NCI-H2029 (cell line): ENCODE results near the gene PRMT7.
A peak's percentile ranks its signal among the peaks of the same experiment; 100 is the strongest.

ENCODE experiments used
- DNase-seq: peaks from one replicate; lab custom pipeline; 2025; lab: John Stamatoyannopoulos, UW

Gene PRMT7

GRCh38 chr16:68347605-68348004, 36.8 kb downstream of the PRMT7 start:
- no peak for DNase-seq

DNA sequence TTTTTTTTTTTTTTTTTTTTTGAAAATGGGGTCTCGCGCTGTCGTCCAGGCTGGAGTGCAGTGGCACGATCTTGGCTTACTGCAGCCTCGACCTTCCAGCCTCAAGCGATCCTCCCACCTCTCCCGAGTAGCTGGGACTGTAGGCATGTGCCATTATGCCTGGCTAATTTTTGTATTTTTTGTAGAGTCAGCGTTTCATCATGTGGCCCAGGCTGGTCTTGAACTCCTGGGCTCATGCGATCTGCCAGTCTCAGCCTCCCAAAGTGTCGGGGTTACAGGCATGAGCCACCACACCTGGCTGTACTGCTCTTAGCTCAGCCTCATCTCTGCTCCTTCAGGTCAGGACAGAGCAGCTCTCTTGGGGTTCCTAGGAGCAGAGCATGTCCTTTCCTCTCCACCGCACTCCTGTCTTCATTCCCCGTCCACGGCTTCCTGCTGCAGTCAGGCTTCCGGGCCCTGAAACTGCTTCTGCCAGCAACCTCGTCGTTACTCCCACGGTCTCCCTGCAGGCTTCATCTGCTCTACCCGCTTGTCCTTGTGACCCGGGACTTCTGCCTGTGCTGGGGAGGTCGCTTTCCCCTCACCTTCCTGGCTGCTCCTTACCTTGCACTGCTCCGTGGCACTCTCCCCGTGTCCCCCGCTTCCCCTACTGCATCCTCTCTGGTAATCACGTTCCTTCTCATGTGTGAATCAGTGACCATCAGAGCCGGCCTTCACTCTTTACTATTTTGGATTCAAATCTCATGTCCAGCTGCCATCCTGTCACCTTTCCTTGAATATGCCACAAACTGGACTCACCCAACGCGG, 38.0 kb downstream of the PRMT7 start:
- DNase-seq = no peak

GRCh38 chr16:68349838-68350410, 39.1 kb downstream of the PRMT7 start:
- no peak for DNase-seq

DNA sequence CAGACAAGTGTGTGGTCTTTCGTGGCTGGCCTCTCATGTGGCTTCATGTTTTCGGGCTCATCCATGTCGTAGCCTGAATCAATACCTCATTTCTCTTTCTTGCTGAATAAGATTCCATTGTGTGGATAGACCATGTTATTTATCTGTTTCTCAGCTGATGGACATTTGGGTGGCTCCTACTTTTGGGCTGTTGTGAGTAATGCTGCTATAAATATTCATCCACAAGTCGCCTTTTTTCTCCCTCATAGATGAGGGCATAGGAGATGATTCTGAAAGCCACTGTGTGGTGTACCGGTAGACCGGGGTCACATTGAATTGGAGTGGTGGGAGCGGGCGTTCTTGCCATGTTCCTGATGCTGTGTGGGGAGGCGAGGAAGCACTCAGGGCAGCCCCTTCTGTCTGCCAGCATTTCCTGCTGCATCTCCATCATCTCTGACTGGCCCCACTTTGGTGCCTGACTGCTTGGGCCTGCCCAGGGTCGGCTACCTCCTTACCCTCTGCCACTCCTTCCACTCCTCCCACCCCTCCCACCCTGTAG, 40.1 kb downstream of the PRMT7 start:
- DNase-seq = no peak

- DNase-seq = no peak
These were observed 40.6 kb downstream of the PRMT7 start for GRCh38 chr16:68351463-68351862.

DNA sequence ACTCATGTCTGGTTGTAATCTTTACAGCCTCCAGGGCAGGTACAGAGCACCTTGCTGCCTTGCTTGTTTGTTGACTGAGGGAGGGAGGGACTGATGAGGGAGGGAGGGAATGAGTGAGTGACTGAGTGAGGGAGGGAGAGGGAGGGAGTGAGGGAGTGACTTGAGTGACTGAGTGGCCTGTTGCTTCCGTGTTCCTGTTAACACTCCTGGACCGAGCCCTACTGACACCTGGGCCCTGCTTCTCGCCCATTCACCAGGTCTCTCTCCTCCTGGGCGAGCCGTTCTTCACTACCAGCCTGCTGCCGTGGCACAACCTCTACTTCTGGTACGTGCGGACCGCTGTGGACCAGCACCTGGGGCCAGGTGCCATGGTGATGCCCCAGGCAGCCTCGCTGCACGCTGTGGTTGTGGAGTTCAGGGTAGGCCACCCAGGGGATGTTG, 41.2 kb downstream of the PRMT7 start:
- peak; percentile 67 for DNase-seq

- DNase-seq = no peak
These were observed 42.5 kb downstream of the PRMT7 start for GRCh38 chr16:68353366-68353765.

- no peak for DNase-seq
These were observed 44.0 kb downstream of the PRMT7 start for GRCh38 chr16:68354816-68355215.

GRCh38 chr16:68355447-68356248, 44.8 kb downstream of the PRMT7 start:
- no peak for DNase-seq

GRCh38 chr16:68356249-68356918, 45.6 kb downstream of the PRMT7 start:
- DNase-seq = no peak

- DNase-seq = no peak
These were observed 46.1 kb downstream of the PRMT7 start for GRCh38 chr16:68356919-68357286.

DNA sequence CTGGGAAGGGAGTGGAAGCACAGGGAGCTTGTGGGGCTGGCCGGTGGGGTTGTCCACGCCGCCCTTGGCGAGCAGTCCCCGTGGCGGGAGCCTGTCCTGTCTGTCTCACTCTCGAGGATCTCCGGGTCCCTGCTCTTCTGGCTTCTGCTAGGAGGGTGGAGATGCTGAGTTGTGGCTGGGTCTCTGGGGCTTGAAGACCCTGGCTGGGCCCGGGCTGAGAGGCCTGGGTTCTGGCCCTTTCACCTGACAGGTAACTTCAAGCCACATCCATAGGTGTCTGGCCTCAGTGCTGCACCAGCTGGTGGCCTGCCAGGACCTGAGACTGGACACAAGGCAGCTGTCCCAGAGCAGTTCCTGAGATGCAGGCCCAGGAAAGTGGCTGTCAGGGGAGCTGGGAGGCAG, 46.7 kb downstream of the PRMT7 start:
- no peak for DNase-seq

DNA sequence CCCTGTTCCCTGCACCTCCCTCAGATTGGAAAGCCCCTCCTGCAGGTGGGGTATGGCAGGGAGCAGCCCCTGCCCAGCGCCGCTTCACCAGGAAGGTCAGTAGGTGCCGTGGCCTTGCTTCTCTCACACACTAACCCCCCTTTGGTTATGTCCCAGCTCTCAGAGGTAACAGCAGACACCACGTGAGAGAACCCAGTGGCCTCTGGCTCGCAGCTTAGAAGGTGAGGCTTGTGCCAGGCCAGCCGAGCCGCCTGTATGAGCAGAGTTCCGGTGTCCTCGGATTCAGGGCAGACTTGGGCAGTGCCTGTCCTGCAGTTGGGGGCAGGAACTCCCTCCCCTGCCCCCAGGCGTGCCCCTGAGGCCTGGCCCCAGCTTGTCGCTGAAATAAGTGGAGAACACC, 47.1 kb downstream of the PRMT7 start:
- DNase-seq = no peak

- DNase-seq = no peak
These were observed 48.1 kb downstream of the PRMT7 start for GRCh38 chr16:68358951-68359350.

DNA sequence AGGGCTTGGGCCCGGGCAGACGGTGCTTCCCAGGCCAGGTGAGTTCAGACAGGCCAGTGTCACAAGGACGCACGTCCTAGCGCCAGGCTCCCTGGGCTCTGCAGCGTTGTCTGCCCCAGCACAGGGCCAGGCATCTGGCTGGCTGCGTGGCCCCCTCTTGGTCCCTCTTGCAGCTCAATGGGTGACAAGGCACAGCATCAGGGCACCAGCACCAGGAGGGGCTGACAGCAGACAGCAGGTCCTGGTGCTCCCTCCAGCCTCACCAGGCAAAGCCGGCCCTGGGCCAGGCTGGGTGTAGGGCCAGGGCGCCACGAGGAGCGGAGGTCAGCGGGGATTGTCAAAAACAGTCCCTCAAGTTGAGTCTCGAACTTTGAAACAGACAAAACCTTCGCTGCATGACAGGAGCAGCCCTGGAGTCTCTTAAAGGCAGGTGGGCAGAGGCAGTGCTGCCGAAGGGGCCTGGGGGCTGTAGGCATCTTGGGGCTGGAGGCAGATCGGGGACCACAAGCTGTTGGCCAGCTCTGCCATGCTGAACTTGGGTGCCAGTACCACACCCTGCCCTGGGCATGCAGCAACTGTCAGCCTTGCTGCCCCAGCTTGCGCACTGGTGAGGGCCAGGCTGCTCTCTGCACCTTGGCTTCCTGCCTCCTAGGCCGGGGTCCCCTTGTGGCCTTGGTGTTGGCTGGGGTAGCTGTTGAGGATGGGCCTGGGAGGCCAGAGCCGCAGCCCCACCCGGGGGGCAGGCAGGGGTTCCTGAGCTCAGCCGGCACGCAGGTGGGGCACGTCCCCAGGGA, 48.8 kb downstream of the PRMT7 start:
- no peak for DNase-seq

- no peak for DNase-seq
These were observed 49.7 kb downstream of the PRMT7 start for GRCh38 chr16:68360547-68360946.

DNA sequence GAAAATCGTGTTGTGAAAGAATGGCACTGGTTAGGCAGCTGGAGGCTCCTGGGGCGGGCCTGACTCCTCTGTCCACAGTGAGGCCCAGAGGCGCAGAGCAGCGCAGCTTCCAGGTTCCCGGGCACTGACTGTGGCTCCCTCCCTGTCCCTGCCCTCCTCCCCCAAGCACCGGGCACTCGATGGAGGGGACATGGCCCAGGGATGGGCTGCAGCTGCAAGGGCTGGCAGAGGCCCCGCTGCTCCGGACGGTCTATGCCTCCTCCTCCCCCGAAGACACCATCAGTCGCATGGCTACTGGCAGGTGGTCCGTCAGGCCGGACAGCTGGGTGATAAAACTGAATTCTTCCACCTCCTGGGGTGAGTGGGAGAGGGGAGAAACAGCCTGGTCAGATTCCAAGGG, 50.1 kb downstream of the PRMT7 start:
- no peak for DNase-seq

GRCh38 chr16:68361485-68361884, 50.7 kb downstream of the PRMT7 start:
- DNase-seq = no peak

GRCh38 chr16:68362262-68362913, 51.6 kb downstream of the PRMT7 start:
- DNase-seq = no peak

DNA sequence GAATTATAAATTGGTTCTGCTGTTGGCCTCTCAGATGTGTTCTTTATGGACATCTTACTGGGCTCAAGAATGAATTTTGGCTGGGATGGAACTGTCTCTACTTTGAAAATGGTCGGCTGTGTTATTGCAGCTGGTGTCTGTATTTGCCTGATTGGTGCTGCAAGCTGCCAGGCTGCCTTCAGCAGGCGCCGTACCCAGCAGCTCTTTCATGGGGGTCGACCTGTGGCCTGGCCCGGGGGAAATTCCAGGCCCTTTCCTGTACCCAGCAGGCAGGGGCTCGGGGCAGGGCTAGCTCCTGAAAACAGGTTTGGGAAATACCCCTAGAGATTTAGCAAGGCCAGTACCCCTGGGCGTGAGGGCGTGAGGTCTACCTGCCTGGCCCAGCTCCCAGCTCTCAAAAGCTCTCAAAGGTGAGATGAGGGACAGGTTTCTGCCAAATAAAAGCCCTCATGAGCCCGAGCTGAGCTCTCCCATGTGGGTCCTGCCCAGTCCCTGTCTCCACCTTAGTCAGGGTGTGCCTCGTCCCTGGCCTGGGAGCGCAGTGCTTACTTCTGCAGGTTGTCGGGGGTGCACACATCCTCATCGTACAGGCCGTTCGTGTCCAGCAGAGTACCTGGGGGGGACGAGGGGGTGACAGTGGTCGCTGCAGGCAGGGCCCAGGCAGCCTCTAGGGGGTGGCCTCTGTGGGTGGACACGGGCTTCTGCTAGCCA, 52.3 kb downstream of the PRMT7 start:
- DNase-seq = no peak
